B cell (primary cell): ENCODE measurements around the gene SLC7A10. TPM values are rescaled to one million over a fixed set of nuclear protein-coding genes. Genes with fewer than 3 reads are reported as not detected.

Source experiments
- ATAC-seq: fragments of 200-7000 bp; cut with Tn5 transposase; one replicate; pipeline ENCODE4 v1.10.0; 2021; ENCODE audit warnings: low read depth, mild to moderate bottlenecking, moderate number of reproducible peaks, moderate library complexity
- CTCF ChIA-PET: fragments of 350-600 bp; sonication (Branson Sonifier 250); formaldehyde crosslinking; loops from one replicate; lab custom pipeline; 2021; ENCODE audit warnings: antibody characterized with exemption, inconsistent platforms; lab: Charles Lee
- POLR2A ChIA-PET: fragments of 350-600 bp; sonication (Branson Sonifier 250); formaldehyde crosslinking; loops from one replicate; lab custom pipeline; 2021; ENCODE audit warnings: antibody characterized with exemption; lab: Charles Lee
- DNase-seq: peaks from one replicate; pipeline ENCODE4 v3.0.0; 2013
- H2AFZ ChIP-seq: 2 replicates; pipeline ENCODE4 v1.6.1; 2012; ENCODE audit warnings: mild to moderate bottlenecking, low read depth, low read length; ENCODE audit not compliant: insufficient read depth, poor library complexity, severe bottlenecking
- H3K27ac ChIP-seq, 2 donors: 1 replicate in 1 of 2; 2 replicates in 1 of 2; pipeline ENCODE4 v1.5.1; 2012 to 2013; ENCODE audit warnings: low read length in 2 of 2, mild to moderate bottlenecking in 2 of 2, moderate library complexity in 1 of 2
- H3K27me3 ChIP-seq, 4 experiments: fragments of 200-600 bp in 1 of 4; sonication (generic) in 1 of 4; replicated peaks in 1 of 4; 1 replicate in 2 of 4; 2 replicates in 2 of 4; pipeline versions ENCODE4 v1.6.1 to v1.7.0; 2013 to 2016; ENCODE audit warnings: low read length in 3 of 4, mild to moderate bottlenecking in 2 of 4, mixed read lengths in 1 of 4, moderate library complexity in 1 of 4; ENCODE audit not compliant: insufficient read depth in 4 of 4, control insufficient read depth in 3 of 4; ENCODE audit errors: control extremely low read depth in 1 of 4
- H3K36me3 ChIP-seq, 2 experiments: replicated peaks in 1 of 2; 1 replicate in 1 of 2; 2 replicates in 1 of 2; pipeline versions ENCODE4 v1.6.1 to v1.7.1; 2013; ENCODE audit warnings: low read length in 1 of 2; ENCODE audit not compliant: insufficient read depth in 2 of 2, control insufficient read depth in 1 of 2; ENCODE audit errors: control extremely low read depth in 1 of 2, extremely low read depth in 1 of 2
- H3K4me1 ChIP-seq, 2 donors: fragments of 200-600 bp in 1 of 2; sonication (generic) in 1 of 2; 1 replicate in 1 of 2; 2 replicates in 1 of 2; pipeline versions ENCODE4 v1.5.1 to v1.6.1; 2013 to 2017; ENCODE audit warnings: low read length in 2 of 2; ENCODE audit not compliant: control insufficient read depth in 2 of 2, insufficient read depth in 2 of 2
- H3K4me2 ChIP-seq: replicated peaks from 2 replicates; pipeline ENCODE3; 2012; ENCODE audit warnings: mild to moderate bottlenecking, low read depth, low read length; ENCODE audit not compliant: poor library complexity, severe bottlenecking
- H3K4me3 ChIP-seq, 5 experiments: fragments of 200-600 bp in 1 of 5; sonication (generic) in 1 of 5; 1 replicate in 3 of 5; 2 replicates in 2 of 5; pipeline versions ENCODE4 v1.5.1 to v1.7.0; 2011 to 2016; ENCODE audit warnings: low read length in 4 of 5, mild to moderate bottlenecking in 4 of 5, low read depth in 2 of 5, control low read depth in 1 of 5, moderate library complexity in 1 of 5; ENCODE audit not compliant: insufficient read depth in 1 of 5; ENCODE audit errors: control extremely low read depth in 1 of 5, extremely low read depth in 1 of 5
- H3K79me2 ChIP-seq: fragments of 200-600 bp; sonication (generic); one replicate; pipeline ENCODE4 v1.6.0; 2016; ENCODE audit warnings: low read length; ENCODE audit not compliant: control insufficient read depth, insufficient read depth
- H3K9ac ChIP-seq: fragments of 200-600 bp; sonication (generic); 2 replicates; pipeline ENCODE4 v1.6.1; 2017; ENCODE audit warnings: mild to moderate bottlenecking, low read length, moderate library complexity
- H3K9me3 ChIP-seq, 3 donors: one replicate each; pipeline versions ENCODE4 v1.6.1 to v1.7.1; 2013; ENCODE audit warnings: low read length in 2 of 3; ENCODE audit not compliant: control insufficient read depth in 2 of 3, insufficient read depth in 1 of 3; ENCODE audit errors: control extremely low read depth in 1 of 3
- H4K20me1 ChIP-seq: 2 replicates; pipeline ENCODE4 v1.6.0; 2012; ENCODE audit warnings: mild to moderate bottlenecking, low read length; ENCODE audit not compliant: insufficient read depth, control insufficient read depth, poor library complexity, severe bottlenecking
- H3K27ac Mint-ChIP-seq: one replicate; pipeline ENCODE4 v1.8.0; 2021; ENCODE audit warnings: mixed read lengths
- H3K27me3 Mint-ChIP-seq: one replicate; pipeline ENCODE4 v1.8.0; 2021; ENCODE audit warnings: mixed read lengths
- H3K4me1 Mint-ChIP-seq: one replicate; pipeline ENCODE4 v1.8.0; 2021; ENCODE audit warnings: mixed read lengths
- H3K4me3 Mint-ChIP-seq: one replicate; pipeline ENCODE4 v1.8.0; 2021; ENCODE audit warnings: mixed read lengths
- H3K9me3 Mint-ChIP-seq: one replicate; pipeline ENCODE4 v1.8.0; 2022; ENCODE audit warnings: mixed read lengths; ENCODE audit not compliant: insufficient read depth
- EZH2 ChIP-seq: IDR thresholded peaks from 2 replicates; pipeline ENCODE4 v1.6.1; 2012; ENCODE audit warnings: borderline replicate concordance, low read depth, mild to moderate bottlenecking, moderate library complexity, low read length; ENCODE audit not compliant: insufficient read depth, poor library complexity, severe bottlenecking
- WGBS: methylation state at CpG from one replicate; pipeline ENCODE4 v1.1.5; 2013; ENCODE audit warnings: missing lambda C conversion rate; ENCODE audit not compliant: insufficient coverage; 5-methylcytosine and 5-hydroxymethylcytosine counted together
- intact Hi-C: fragments of 100-400 bp; cut with micrococcal nuclease; formaldehyde crosslinking; loops from one replicate; pipeline ENCODE4 v1.10.0; 2022
- polyA plus RNA-seq: library from polyadenylated mRNA; depleted of rRNA; stranded (reverse); fragments of >200 nt; gene quantifications from 2 replicates; pipeline ENCODE4 v1.2.3, GENCODE V29; 2012
- total RNA-seq, 2 donors: library from RNA; stranded (reverse); fragments of 120-200 nt in 1 of 2; gene quantifications; 1 replicate in 1 of 2; 2 replicates in 1 of 2; pipeline versions ENCODE4 v1.2.3 to v1.2.4, GENCODE V29; 2013 to 2022
- TF ChIP-seq, protein P1 (sequence below): fragments of 200-600 bp; IDR thresholded peaks from one replicate; pipeline ENCODE4 v1.8.0; 2022; ENCODE audit warnings: antibody characterized with exemption, mild to moderate bottlenecking

The SLC7A10 gene
- total and polyA plus RNA-seq, 2 donors (not counting 1 experiment from before 2014, with no cell fraction given) = not detected

DNA sequence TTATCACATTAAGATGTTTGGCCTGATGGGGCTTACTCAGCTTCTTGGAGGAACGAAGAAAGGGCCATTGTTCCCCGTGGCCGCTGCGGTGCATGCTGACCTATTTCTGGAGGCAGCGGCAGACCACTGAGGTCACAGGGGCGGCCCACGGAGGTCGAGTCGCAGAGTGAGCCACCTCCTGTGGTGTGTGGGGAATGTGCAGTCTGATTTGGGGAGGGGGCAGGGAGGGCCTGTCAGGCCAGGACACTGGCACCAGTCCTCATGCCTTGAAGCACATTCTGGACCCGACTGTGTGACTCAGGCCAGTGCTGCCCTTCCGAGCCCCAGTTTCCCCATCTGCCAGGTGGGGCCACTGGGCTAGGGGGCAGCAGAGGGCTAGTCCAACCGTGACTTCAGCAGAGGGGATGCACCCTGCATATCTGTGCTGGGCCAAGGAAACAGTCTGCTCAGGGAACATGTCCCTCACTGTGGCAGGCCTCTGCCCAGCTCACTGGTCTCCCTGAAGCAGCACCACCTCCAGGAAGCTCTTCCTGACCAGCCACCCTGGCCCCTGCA is 6.3 kb downstream of the SLC7A10 start:
- DNase-seq (no peak), ATAC-seq (no peak)
- Histone ChIP-seq H3K9me3 (no peaks in the 10 kb centered on the region), H3K4me3 (no peak overlapping the region), H4K20me1 (no peaks in the 10 kb centered on the region), H2AFZ (no peak overlapping the region), H3K27me3 (peaks cover 0 to 11% (median 2%) of the 10 kb centered on the region in 4 experiments), H3K4me2 (no peak overlapping the region), H3K27ac (no peak overlapping the region), H3K9ac (no peak overlapping the region), H3K79me2 (no peaks in the 10 kb centered on the region), H3K36me3 (no peaks in the 10 kb centered on the region), H3K4me1 (no peaks in the 10 kb centered on the region)
- no peaks in the 10 kb centered on the region for H3K9me3 Mint-ChIP-seq
- H3K4me3 Mint-ChIP-seq = no peak overlapping the region
- POLR2A ChIA-PET = no interaction called here
- H3K27me3 Mint-ChIP-seq = peaks cover 24% of the 10 kb centered on the region
- no peak for TF ChIP-seq EZH2
- TF ChIP-seq, protein P1, sequence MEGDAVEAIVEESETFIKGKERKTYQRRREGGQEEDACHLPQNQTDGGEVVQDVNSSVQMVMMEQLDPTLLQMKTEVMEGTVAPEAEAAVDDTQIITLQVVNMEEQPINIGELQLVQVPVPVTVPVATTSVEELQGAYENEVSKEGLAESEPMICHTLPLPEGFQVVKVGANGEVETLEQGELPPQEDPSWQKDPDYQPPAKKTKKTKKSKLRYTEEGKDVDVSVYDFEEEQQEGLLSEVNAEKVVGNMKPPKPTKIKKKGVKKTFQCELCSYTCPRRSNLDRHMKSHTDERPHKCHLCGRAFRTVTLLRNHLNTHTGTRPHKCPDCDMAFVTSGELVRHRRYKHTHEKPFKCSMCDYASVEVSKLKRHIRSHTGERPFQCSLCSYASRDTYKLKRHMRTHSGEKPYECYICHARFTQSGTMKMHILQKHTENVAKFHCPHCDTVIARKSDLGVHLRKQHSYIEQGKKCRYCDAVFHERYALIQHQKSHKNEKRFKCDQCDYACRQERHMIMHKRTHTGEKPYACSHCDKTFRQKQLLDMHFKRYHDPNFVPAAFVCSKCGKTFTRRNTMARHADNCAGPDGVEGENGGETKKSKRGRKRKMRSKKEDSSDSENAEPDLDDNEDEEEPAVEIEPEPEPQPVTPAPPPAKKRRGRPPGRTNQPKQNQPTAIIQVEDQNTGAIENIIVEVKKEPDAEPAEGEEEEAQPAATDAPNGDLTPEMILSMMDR = no peak
- intact Hi-C loops = no loop called here
- no peak overlapping the region for H3K27ac Mint-ChIP-seq
- H3K4me1 Mint-ChIP-seq = no peaks in the 10 kb centered on the region
- CTCF ChIA-PET = no interaction called here
- WGBS = 85% methylated on average over 12 of the region's 12 CpGs

DNA sequence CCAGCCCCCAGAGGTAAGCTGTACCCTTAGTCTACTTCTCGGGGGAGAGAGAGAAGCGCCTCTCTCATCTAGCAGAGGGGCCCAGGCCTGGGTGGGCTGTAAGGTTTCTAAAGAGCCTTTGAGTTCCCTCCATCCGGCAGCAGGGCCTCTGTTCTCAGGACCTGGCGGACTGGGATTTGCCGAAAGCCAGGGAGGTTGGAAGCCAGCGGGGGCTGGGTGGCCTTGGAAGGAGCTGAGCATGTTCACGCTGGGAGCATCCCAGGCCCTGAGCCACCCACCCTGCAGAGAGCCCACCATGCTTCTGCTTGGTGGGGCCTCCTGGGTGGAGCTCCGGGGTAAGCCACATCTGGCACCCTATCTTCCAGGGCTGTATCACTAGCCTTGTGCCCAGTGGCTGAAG is 7.8 kb downstream of the SLC7A10 start:
- ChIA-PET CTCF (no interaction called here), POLR2A (no interaction called here)

More for the DNA sequence above, 7.8 kb downstream of the SLC7A10 start:
- Mint-ChIP-seq H3K4me3 (no peak overlapping the region), H3K9me3 (no peaks in the 10 kb centered on the region), H3K4me1 (no peaks in the 10 kb centered on the region), H3K27ac (no peak overlapping the region), H3K27me3 (peaks cover 17% of the 10 kb centered on the region)
- ATAC-seq (no peak), DNase-seq (no peak)
- H3K4me3 ChIP-seq = no peak overlapping the region
- TF ChIP-seq, protein P1 = no peak
- TF ChIP-seq EZH2 = no peak
- intact Hi-C loops = no loop called here
- 98% methylated on average over 7 of the region's 8 CpGs for WGBS
- no peaks in the 10 kb centered on the region for H3K9me3 ChIP-seq
- no peak overlapping the region for H2AFZ ChIP-seq
- H3K27ac ChIP-seq = no peak overlapping the region
- H3K4me2 ChIP-seq = no peak overlapping the region
- H3K4me1 ChIP-seq = no peaks in the 10 kb centered on the region
- no peaks in the 10 kb centered on the region for H4K20me1 ChIP-seq
- no peak overlapping the region for H3K9ac ChIP-seq
- H3K79me2 ChIP-seq = no peaks in the 10 kb centered on the region
- no peaks in the 10 kb centered on the region for H3K36me3 ChIP-seq
- H3K27me3 ChIP-seq = peaks cover 0 to 6% (median 0%) of the 10 kb centered on the region in 4 experiments
